Astrocyte of the cerebellum (primary cell): ENCODE results near the gene FYCO1.

Experiments
- DNase-seq: peaks from one replicate; pipeline ENCODE4 v3.0.0-alpha.2; 2011; ENCODE audit warnings: low read depth
- H3K4me3 ChIP-seq: 2 replicates; pipeline ENCODE4 v1.5.1; 2011; ENCODE audit warnings: mild to moderate bottlenecking, low read depth, low read length, moderate library complexity
- CTCF ChIP-seq: IDR thresholded peaks from 2 replicates; pipeline ENCODE4 v1.5.1; 2012; ENCODE audit warnings: low read length, low read depth, moderate library complexity, mild to moderate bottlenecking; ENCODE audit errors: missing control alignments
- in situ Hi-C: cut with HindIII; loops from 2 replicates; pipeline ENCODE4 v1.10.0; 2017; ENCODE audit warnings: low sequenced_read_pairs

Gene FYCO1

GRCh38 chr3:45872569-45872968 lies 123.1 kb downstream of the FYCO1 start:
- H3K4me3 ChIP-seq: no peak overlapping the region
- in situ Hi-C loops: no loop called here
- DNase-seq: no peak
- no peak for TF ChIP-seq CTCF

- DNase-seq: no peak
Observed at GRCh38 chr3:45871780-45872179, 123.8 kb downstream of the FYCO1 start.

GRCh38 chr3:45870099-45870498 lies 125.5 kb downstream of the FYCO1 start:
- in situ Hi-C loops: no loop called here
- no peak for TF ChIP-seq CTCF
- no peak overlapping the region for H3K4me3 ChIP-seq
- no peak for DNase-seq

More at GRCh38 chr3:45871780-45872179, 123.8 kb downstream of the FYCO1 start:
- in situ Hi-C loops: no loop called here
- no peak overlapping the region for H3K4me3 ChIP-seq
- no peak for TF ChIP-seq CTCF

- DNase-seq: no peak
- TF ChIP-seq CTCF: no peak
- no peak overlapping the region for H3K4me3 ChIP-seq
- in situ Hi-C loops: no loop called here
Observed at GRCh38 chr3:45869638-45870037, 126.0 kb downstream of the FYCO1 start.

GRCh38 chr3:45868650-45869049 lies 127.0 kb downstream of the FYCO1 start:
- no peak for TF ChIP-seq CTCF
- in situ Hi-C loops: no loop called here
- DNase-seq: no peak
- H3K4me3 ChIP-seq: no peak overlapping the region

GRCh38 chr3:45868213-45868612 lies 127.4 kb downstream of the FYCO1 start:
- H3K4me3 ChIP-seq: no peak overlapping the region
- no peak for TF ChIP-seq CTCF
- in situ Hi-C loops: no loop called here
- DNase-seq: no peak
